ENCODE data around the gene CDK1. TPM values are rescaled to one million over a fixed set of nuclear protein-coding genes. Genes with fewer than 3 reads are reported as not detected.
A peak's percentile ranks its signal among the peaks of the same experiment; 100 is the strongest.

CDK1 gene
- total RNA-seq, 1 experiment from 2014 or later: 199 TPM

- Mint-ChIP-seq H3K27ac (ENCODE audit: unreplicated experiment) (no peak overlapping the region), H3K36me3 (ENCODE audit: insufficient read depth, unreplicated experiment) (peaks cover 85% of the 10 kb centered on the region), H3K4me1 (ENCODE audit: low read depth, unreplicated experiment) (peaks cover 24% of the 10 kb centered on the region), H3K9me3 (ENCODE audit: unreplicated experiment) (no peaks in the 10 kb centered on the region), H3K4me3 (ENCODE audit: unreplicated experiment) (peak overlapping the region; percentile 42), H3K27me3 (ENCODE audit: insufficient read depth, unreplicated experiment) (no peaks in the 10 kb centered on the region)
- H3K9me3 ChIP-seq: no peaks in the 10 kb centered on the region
- TF ChIP-seq CTCF (IDR thresholded peaks at IDR 0.05; ENCODE audit: insufficient read depth in 1 of 2, low read depth in 1 of 2, low read length in 1 of 2, severe bottlenecking in 1 of 2, unreplicated experiment in 1 of 2): no peak
- DNase-seq: no peak
- no TSS peak for BruUV-seq (replicated peaks)
- POLR2A ChIA-PET: no interaction called here
- intact Hi-C loops (cut with micrococcal nuclease; ENCODE audit: unreplicated experiment): no loop called here
- peaks cover 22% of the 10 kb centered on the region for H3K4me1 ChIP-seq
- H3K4me3 ChIP-seq (ENCODE audit: low read depth, low read length): no peak overlapping the region
- no peaks in the 10 kb centered on the region for H3K27me3 ChIP-seq (replicated peaks; ENCODE audit: control insufficient read depth, insufficient read depth, low read length)
- CTCF ChIA-PET: no interaction called here
- H3K36me3 ChIP-seq (ENCODE audit: control insufficient read depth, insufficient read depth, low read length): 0 out of 2 replicates have a peak, but pooled peaks cover 2% of the 10 kb centered on the region
Observed at GRCh38 chr10:60781661-60782060, 3.4 kb downstream of the CDK1 start.

DNA sequence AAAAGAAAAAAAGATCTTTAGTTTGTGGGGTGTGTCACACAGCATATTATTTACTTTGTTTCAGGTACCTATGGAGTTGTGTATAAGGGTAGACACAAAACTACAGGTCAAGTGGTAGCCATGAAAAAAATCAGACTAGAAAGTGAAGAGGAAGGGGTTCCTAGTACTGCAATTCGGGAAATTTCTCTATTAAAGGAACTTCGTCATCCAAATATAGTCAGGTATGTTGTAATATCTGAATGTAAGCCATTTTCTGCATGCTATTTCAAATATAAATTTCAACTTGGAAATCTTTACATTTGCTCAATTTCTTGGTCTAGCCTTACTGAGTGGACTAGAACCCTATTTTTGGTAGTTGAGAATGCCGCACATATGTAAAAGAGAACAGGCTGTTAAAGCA lies 6.4 kb downstream of the CDK1 start:
- Mint-ChIP-seq H3K4me3 (ENCODE audit: unreplicated experiment) (no peak overlapping the region), H3K27me3 (ENCODE audit: insufficient read depth, unreplicated experiment) (no peaks in the 10 kb centered on the region), H3K9me3 (ENCODE audit: unreplicated experiment) (no peaks in the 10 kb centered on the region), H3K36me3 (ENCODE audit: insufficient read depth, unreplicated experiment) (peaks cover 97% of the 10 kb centered on the region), H3K4me1 (ENCODE audit: low read depth, unreplicated experiment) (peaks cover 19% of the 10 kb centered on the region), H3K27ac (ENCODE audit: unreplicated experiment) (peak overlapping the region; percentile 65)
- ChIA-PET POLR2A (interaction anchor here (0.6 kb wide), 1 partner anchor 321 kb away, joined by 3 read pairs; no protein-coding TSS in a partner anchor), CTCF (no interaction called here)
- DNase-seq: no peak
- no TSS peak for BruUV-seq (replicated peaks)
- Histone ChIP-seq H3K9me3 (no peaks in the 10 kb centered on the region), H3K4me1 (peaks cover 22% of the 10 kb centered on the region), H3K36me3 (ENCODE audit: control insufficient read depth, insufficient read depth, low read length) (0 out of 2 replicates have a peak, but pooled peaks cover 2% of the 10 kb centered on the region), H3K4me3 (ENCODE audit: low read depth, low read length) (no peak overlapping the region), H3K27me3 (replicated peaks; ENCODE audit: control insufficient read depth, insufficient read depth, low read length) (no peaks in the 10 kb centered on the region)
- no peak for TF ChIP-seq CTCF (IDR thresholded peaks at IDR 0.05; ENCODE audit: insufficient read depth in 1 of 2, low read depth in 1 of 2, low read length in 1 of 2, severe bottlenecking in 1 of 2, unreplicated experiment in 1 of 2)
- intact Hi-C loops (cut with micrococcal nuclease; ENCODE audit: unreplicated experiment): no loop called here

- intact Hi-C loops (cut with micrococcal nuclease; ENCODE audit: unreplicated experiment): no loop called here
- no peaks in the 10 kb centered on the region for H3K4me1 ChIP-seq
- Mint-ChIP-seq H3K36me3 (ENCODE audit: insufficient read depth, unreplicated experiment) (peaks cover 97% of the 10 kb centered on the region), H3K27ac (ENCODE audit: unreplicated experiment) (no peak overlapping the region), H3K9me3 (ENCODE audit: unreplicated experiment) (no peaks in the 10 kb centered on the region), H3K27me3 (ENCODE audit: insufficient read depth, unreplicated experiment) (no peaks in the 10 kb centered on the region), H3K4me3 (ENCODE audit: unreplicated experiment) (no peak overlapping the region), H3K4me1 (ENCODE audit: low read depth, unreplicated experiment) (peaks cover 6% of the 10 kb centered on the region)
- BruUV-seq (replicated peaks): no TSS peak
- TF ChIP-seq CTCF (IDR thresholded peaks at IDR 0.05; ENCODE audit: insufficient read depth in 1 of 2, low read depth in 1 of 2, low read length in 1 of 2, severe bottlenecking in 1 of 2, unreplicated experiment in 1 of 2): no peak
- POLR2A ChIA-PET: interaction anchor here (1.0 kb wide), 1 partner anchor 10 kb away, joined by 4 read pairs; the partner anchor contains the start of gene CDK1
- H3K9me3 ChIP-seq: no peaks in the 10 kb centered on the region
- no peak overlapping the region for H3K4me3 ChIP-seq (ENCODE audit: low read depth, low read length)
- H3K36me3 ChIP-seq (ENCODE audit: control insufficient read depth, insufficient read depth, low read length): peaks cover 5% of the 10 kb centered on the region; the same call in 1 of the 2 replicates
- no peaks in the 10 kb centered on the region for H3K27me3 ChIP-seq (replicated peaks; ENCODE audit: control insufficient read depth, insufficient read depth, low read length)
- CTCF ChIA-PET: no interaction called here
- no peak for DNase-seq
Observed at GRCh38 chr10:60788544-60788943, 10.3 kb downstream of the CDK1 start.
